GM23338 (cell line): ENCODE measurements around the gene LDLR. TPM values are rescaled to one million over a fixed set of nuclear protein-coding genes. Genes with fewer than 3 reads are reported as not detected.
A peak's percentile ranks its signal among the peaks of the same experiment; 100 is the strongest.

Source experiments
- ATAC-seq: fragments of 200-7000 bp; cut with Tn5 transposase; 3 replicates; pipeline ENCODE4 v1.9.1; 2020
- DNase-seq: peaks from one replicate; pipeline ENCODE4 v3.0.0-alpha.2; 2015; ENCODE audit warnings: low spot score
- H2AFZ ChIP-seq: fragments of 200-600 bp; sonication (generic); 2 replicates; pipeline ENCODE4 v1.8.0; 2016; ENCODE audit warnings: antibody characterized with exemption, mild to moderate bottlenecking, moderate library complexity
- H3F3A ChIP-seq: fragments of 200-600 bp; sonication (generic); replicated peaks from 2 replicates; pipeline ENCODE4 v1.8.0; 2017; ENCODE audit warnings: antibody characterized with exemption, mixed run types, low read depth
- H3K27ac ChIP-seq: fragments of 200-600 bp; sonication (generic); 2 replicates; pipeline ENCODE4 v1.6.1; 2016; ENCODE audit warnings: low read depth
- H3K27me3 ChIP-seq: fragments of 200-600 bp; sonication (generic); 2 replicates; pipeline ENCODE4 v1.8.0; 2016; ENCODE audit warnings: mild to moderate bottlenecking, mixed run types, moderate library complexity; ENCODE audit not compliant: insufficient read depth
- H3K36me3 ChIP-seq: fragments of 200-600 bp; sonication (generic); 2 replicates; pipeline ENCODE4 v1.8.0; 2016; ENCODE audit warnings: mild to moderate bottlenecking; ENCODE audit not compliant: insufficient read depth
- H3K4me1 ChIP-seq: fragments of 200-600 bp; sonication (generic); 2 replicates; pipeline ENCODE4 v1.8.0; 2016; ENCODE audit warnings: mild to moderate bottlenecking, moderate library complexity; ENCODE audit not compliant: insufficient read depth
- H3K4me2 ChIP-seq: fragments of 200-600 bp; sonication (generic); 2 replicates; pipeline ENCODE4 v1.7.1; 2017; ENCODE audit warnings: mixed run types
- H3K4me3 ChIP-seq: fragments of 200-600 bp; sonication (generic); 2 replicates; pipeline ENCODE4 v1.6.1; 2016; ENCODE audit warnings: mixed run types
- H3K79me2 ChIP-seq: fragments of 200-600 bp; sonication (generic); replicated peaks from 2 replicates; pipeline ENCODE4 v1.8.0; 2017; ENCODE audit warnings: mild to moderate bottlenecking; ENCODE audit not compliant: insufficient read depth
- H3K9me2 ChIP-seq: fragments of 200-600 bp; sonication (generic); 2 replicates; pipeline ENCODE4 v1.8.0; 2017; ENCODE audit not compliant: insufficient read depth
- H4K20me1 ChIP-seq: fragments of 200-600 bp; sonication (generic); replicated peaks from 2 replicates; pipeline ENCODE4 v1.8.0; 2017; ENCODE audit warnings: mild to moderate bottlenecking; ENCODE audit not compliant: insufficient read depth
- H3K27ac Mint-ChIP-seq: 2 replicates; pipeline ENCODE4 v1.8.0; 2020; ENCODE audit warnings: inconsistent platforms, mild to moderate bottlenecking, moderate library complexity, mixed read lengths
- H3K27me3 Mint-ChIP-seq: 3 replicates; pipeline ENCODE4 v1.8.0; 2022; ENCODE audit warnings: low read depth, mild to moderate bottlenecking, moderate library complexity, mixed read lengths, inconsistent platforms; ENCODE audit not compliant: insufficient read depth, poor library complexity
- H3K36me3 Mint-ChIP-seq: 3 replicates; pipeline ENCODE4 v1.8.0; 2021; ENCODE audit warnings: low read depth, mild to moderate bottlenecking, inconsistent platforms, moderate library complexity, mixed read lengths
- H3K4me1 Mint-ChIP-seq: 3 replicates; pipeline ENCODE4 v1.8.0; 2020; ENCODE audit warnings: mild to moderate bottlenecking, inconsistent platforms, mixed read lengths
- H3K4me3 Mint-ChIP-seq: 3 replicates; pipeline ENCODE4 v1.8.0; 2021; ENCODE audit warnings: moderate library complexity, mild to moderate bottlenecking, inconsistent platforms, mixed read lengths
- H3K9me3 Mint-ChIP-seq: 3 replicates; pipeline ENCODE4 v1.8.0; 2020; ENCODE audit warnings: moderate library complexity, mild to moderate bottlenecking, inconsistent platforms, mixed read lengths
- CREB1 ChIP-seq: fragments of 250-450 bp; sonication (Bioruptor Pico); IDR thresholded peaks from 2 replicates; pipeline ENCODE4 v1.5.0; 2020; ENCODE audit warnings: low read depth, mild to moderate bottlenecking, moderate library complexity
- EZH2 ChIP-seq: fragments of 200-600 bp; sonication (generic); IDR thresholded peaks from one replicate; pipeline ENCODE4 v1.8.0; 2017; ENCODE audit warnings: antibody characterized with exemption, mild to moderate bottlenecking, low read depth; ENCODE audit not compliant: unreplicated experiment
- EZH2phosphoT487 ChIP-seq: fragments of 200-600 bp; sonication (generic); IDR thresholded peaks from one replicate; pipeline ENCODE4 v1.8.1; 2018; ENCODE audit warnings: antibody characterized with exemption; ENCODE audit not compliant: unreplicated experiment
- JUNB ChIP-seq: IDR thresholded peaks from one replicate; pipeline ENCODE4 v1.6.1; 2016; ENCODE audit warnings: antibody characterized with exemption; ENCODE audit not compliant: unreplicated experiment
- NANOG ChIP-seq: IDR thresholded peaks from 2 replicates; pipeline ENCODE4 v1.6.1; 2016; ENCODE audit warnings: antibody characterized with exemption, borderline replicate concordance
- POLR2AphosphoS5 ChIP-seq: IDR thresholded peaks from 2 replicates; pipeline ENCODE4 v1.6.1; 2016; ENCODE audit warnings: antibody characterized with exemption, low read depth
- STAT1 ChIP-seq: IDR thresholded peaks from one replicate; pipeline ENCODE4 v1.6.1; 2016; ENCODE audit warnings: antibody characterized with exemption; ENCODE audit not compliant: unreplicated experiment
- ZNF114 ChIP-seq: fragments of 250-450 bp; sonication (Bioruptor Pico); IDR thresholded peaks from 2 replicates; pipeline ENCODE4 v1.5.0; 2020; ENCODE audit warnings: mild to moderate bottlenecking, moderate library complexity
- ZNF462 ChIP-seq: fragments of 250-450 bp; sonication (Bioruptor Pico); IDR thresholded peaks from 2 replicates; pipeline ENCODE4 v1.5.0; 2020; ENCODE audit warnings: mild to moderate bottlenecking, moderate library complexity
- polyA plus RNA-seq: library from polyadenylated mRNA; unstranded; fragments of >200 nt; fragmentation: Nextera tagmentation; extraction: Ambion mirVana; gene quantifications from 2 replicates; pipeline ENCODE4 v1.2.1, GENCODE V29; 2016
- total RNA-seq: library from RNA; depleted of rRNA; stranded (reverse); fragments of >200 nt; shearing (Covaris generic); gene quantifications from 2 replicates; pipeline ENCODE4 v1.2.3, GENCODE V29; 2014
- TF ChIP-seq, protein P1 (sequence below): IDR thresholded peaks from one replicate; pipeline ENCODE4 v1.6.1; 2018; ENCODE audit warnings: antibody characterized with exemption; ENCODE audit not compliant: unreplicated experiment

LDLR gene
- total and polyA plus RNA-seq, 2 experiments from 2014 or later, result 57.6 to 180 TPM

- TF ChIP-seq, protein P1, sequence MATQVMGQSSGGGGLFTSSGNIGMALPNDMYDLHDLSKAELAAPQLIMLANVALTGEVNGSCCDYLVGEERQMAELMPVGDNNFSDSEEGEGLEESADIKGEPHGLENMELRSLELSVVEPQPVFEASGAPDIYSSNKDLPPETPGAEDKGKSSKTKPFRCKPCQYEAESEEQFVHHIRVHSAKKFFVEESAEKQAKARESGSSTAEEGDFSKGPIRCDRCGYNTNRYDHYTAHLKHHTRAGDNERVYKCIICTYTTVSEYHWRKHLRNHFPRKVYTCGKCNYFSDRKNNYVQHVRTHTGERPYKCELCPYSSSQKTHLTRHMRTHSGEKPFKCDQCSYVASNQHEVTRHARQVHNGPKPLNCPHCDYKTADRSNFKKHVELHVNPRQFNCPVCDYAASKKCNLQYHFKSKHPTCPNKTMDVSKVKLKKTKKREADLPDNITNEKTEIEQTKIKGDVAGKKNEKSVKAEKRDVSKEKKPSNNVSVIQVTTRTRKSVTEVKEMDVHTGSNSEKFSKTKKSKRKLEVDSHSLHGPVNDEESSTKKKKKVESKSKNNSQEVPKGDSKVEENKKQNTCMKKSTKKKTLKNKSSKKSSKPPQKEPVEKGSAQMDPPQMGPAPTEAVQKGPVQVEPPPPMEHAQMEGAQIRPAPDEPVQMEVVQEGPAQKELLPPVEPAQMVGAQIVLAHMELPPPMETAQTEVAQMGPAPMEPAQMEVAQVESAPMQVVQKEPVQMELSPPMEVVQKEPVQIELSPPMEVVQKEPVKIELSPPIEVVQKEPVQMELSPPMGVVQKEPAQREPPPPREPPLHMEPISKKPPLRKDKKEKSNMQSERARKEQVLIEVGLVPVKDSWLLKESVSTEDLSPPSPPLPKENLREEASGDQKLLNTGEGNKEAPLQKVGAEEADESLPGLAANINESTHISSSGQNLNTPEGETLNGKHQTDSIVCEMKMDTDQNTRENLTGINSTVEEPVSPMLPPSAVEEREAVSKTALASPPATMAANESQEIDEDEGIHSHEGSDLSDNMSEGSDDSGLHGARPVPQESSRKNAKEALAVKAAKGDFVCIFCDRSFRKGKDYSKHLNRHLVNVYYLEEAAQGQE, result no peak
- TF ChIP-seq STAT1, result no peak
- TF ChIP-seq CREB1 (CRISPR knock-in tag), result no peak
- TF ChIP-seq NANOG, result no peak
- TF ChIP-seq EZH2phosphoT487, result no peak
- no peak for TF ChIP-seq JUNB
- no peak for TF ChIP-seq ZNF114 (CRISPR knock-in tag)
Observed at GRCh38 chr19:11105014-11105636, 15.9 kb downstream of the LDLR start (continued).

DNA sequence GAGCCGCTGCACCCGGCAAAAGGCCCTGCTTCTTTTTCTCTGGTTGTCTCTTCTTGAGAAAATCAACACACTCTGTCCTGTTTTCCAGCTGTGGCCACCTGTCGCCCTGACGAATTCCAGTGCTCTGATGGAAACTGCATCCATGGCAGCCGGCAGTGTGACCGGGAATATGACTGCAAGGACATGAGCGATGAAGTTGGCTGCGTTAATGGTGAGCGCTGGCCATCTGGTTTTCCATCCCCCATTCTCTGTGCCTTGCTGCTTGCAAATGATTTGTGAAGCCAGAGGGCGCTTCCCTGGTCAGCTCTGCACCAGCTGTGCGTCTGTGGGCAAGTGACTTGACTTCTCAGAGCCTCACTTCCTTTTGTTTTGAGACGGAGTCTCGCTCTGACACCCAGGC, 17.2 kb downstream of the LDLR start:
- peaks cover 100% of the 10 kb centered on the region for H3K36me3 Mint-ChIP-seq
- H3K27me3 ChIP-seq, result no peaks in the 10 kb centered on the region
- no peak overlapping the region for H3K27ac Mint-ChIP-seq
- DNase-seq (no peak), ATAC-seq (no peak)
- no peaks in the 10 kb centered on the region for H3K4me1 ChIP-seq
- H3K9me3 Mint-ChIP-seq, result no peaks in the 10 kb centered on the region
- TF ChIP-seq, protein P1, result no peak
- TF ChIP-seq JUNB, result no peak
- TF ChIP-seq EZH2, result no peak
- TF ChIP-seq POLR2AphosphoS5, result no peak
- TF ChIP-seq ZNF462 (CRISPR knock-in tag), result no peak
- H3F3A ChIP-seq, result peaks cover 76% of the 10 kb centered on the region
- peak overlapping the region; percentile 69; the same call in 1 of the 2 replicates for H3K27ac ChIP-seq
- H3K4me3 Mint-ChIP-seq, result no peak overlapping the region
- peaks cover 6% of the 10 kb centered on the region for H3K27me3 Mint-ChIP-seq
- H3K9me2 ChIP-seq, result no peaks in the 10 kb centered on the region
- H3K4me2 ChIP-seq, result no peak overlapping the region
- peaks cover 79% of the 10 kb centered on the region for H3K79me2 ChIP-seq
- H3K36me3 ChIP-seq, result peaks cover 99% of the 10 kb centered on the region
- H3K4me3 ChIP-seq, result no peak overlapping the region
- H3K4me1 Mint-ChIP-seq, result no peaks in the 10 kb centered on the region
- no peak overlapping the region for H2AFZ ChIP-seq
- peaks cover 64% of the 10 kb centered on the region for H4K20me1 ChIP-seq
